Mammary epithelial cell (primary cell): ENCODE results near the gene TNNT2.

Experiments
- CTCF ChIP-seq, 2 donors: IDR thresholded peaks in 1 of 2; conservative IDR thresholded peaks in 1 of 2; 2 replicates each; pipeline ENCODE4 v1.5.1; 2011 to 2012; ENCODE audit warnings: inconsistent platforms in 2 of 2, low read length in 2 of 2, mild to moderate bottlenecking in 2 of 2, control low read depth in 1 of 2, low read depth in 1 of 2; ENCODE audit not compliant: insufficient read depth in 1 of 2; ENCODE audit errors: extremely low read depth in 1 of 2
- EZH2 ChIP-seq: IDR thresholded peaks from 2 replicates; pipeline ENCODE4 v1.6.1; 2012; ENCODE audit warnings: low read length, inconsistent platforms, borderline replicate concordance

GRCh38 chr1:201329286-201329685 is 48.2 kb downstream of the TNNT2 start:
- TF ChIP-seq CTCF (conservative IDR thresholded peaks at IDR 0.05 in 1 of 2, IDR thresholded peaks at IDR 0.05 in 1 of 2; ENCODE audit: extremely low read depth in 1 of 2, insufficient read depth in 1 of 2, low read depth in 1 of 2, low read length in 2 of 2): no peak
- no peak for TF ChIP-seq EZH2
